Activated T-cell treated with anti-CD3 and anti-CD28 coated beads for 48 hours (primary cell): ENCODE measurements around the gene WFDC2.
"Not testable (repeated sequence)": the region's sequence is repeated elsewhere in the genome, so short reads cannot be mapped to it uniquely, and the experiment has no call there.

Source experiments
- DNase-seq: peaks from one replicate; pipeline ENCODE4 v3.0.0-alpha.2; 2020; ENCODE audit warnings: low read depth

WFDC2 gene

GRCh38 chr20:45452238-45452637, 17.3 kb upstream of the WFDC2 start:
- DNase-seq = no peak

GRCh38 chr20:45452772-45453691, 16.5 kb upstream of the WFDC2 start:
- no peak for DNase-seq

DNA sequence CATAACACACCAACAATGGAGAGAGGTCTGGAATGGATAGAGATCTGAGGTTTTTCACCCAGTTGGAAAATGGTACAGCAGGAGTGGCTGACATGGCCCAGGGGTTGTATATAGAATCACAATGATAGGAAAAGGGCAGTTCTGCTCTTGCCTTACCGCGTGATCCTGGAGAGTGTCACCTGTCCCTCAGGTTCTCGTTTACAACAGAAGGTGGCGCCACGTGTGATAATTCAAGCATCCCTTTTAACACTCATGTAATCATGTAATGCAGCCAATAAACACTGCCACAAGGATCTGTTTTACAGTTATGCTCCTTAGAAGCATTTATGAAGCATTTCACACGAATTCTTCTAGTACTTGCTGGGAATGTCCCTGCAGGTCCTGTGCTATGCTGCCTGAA, 12.9 kb upstream of the WFDC2 start:
- DNase-seq = peak; percentile 25

GRCh38 chr20:45459606-45460005, 9.9 kb upstream of the WFDC2 start:
- no peak for DNase-seq

DNA sequence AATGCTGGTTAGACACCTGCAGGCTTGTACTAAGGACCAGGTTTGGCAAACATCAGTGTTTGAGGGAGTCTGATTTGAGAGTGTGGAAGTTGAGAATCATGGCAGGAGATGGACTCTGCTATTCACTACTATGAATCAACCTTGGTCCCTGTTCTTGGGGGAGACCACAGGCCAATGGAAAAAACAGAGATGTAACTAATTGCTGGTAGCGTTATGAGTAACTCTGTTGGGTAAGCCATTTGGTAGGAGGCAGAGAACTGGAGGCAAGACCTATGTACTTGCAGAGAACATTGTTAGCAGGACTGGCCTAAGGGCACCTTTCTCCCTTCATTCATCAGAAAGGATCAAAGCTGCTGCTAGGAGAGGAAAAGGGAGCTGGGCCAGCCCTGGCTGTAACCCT, 8.3 kb upstream of the WFDC2 start:
- DNase-seq = no peak

DNA sequence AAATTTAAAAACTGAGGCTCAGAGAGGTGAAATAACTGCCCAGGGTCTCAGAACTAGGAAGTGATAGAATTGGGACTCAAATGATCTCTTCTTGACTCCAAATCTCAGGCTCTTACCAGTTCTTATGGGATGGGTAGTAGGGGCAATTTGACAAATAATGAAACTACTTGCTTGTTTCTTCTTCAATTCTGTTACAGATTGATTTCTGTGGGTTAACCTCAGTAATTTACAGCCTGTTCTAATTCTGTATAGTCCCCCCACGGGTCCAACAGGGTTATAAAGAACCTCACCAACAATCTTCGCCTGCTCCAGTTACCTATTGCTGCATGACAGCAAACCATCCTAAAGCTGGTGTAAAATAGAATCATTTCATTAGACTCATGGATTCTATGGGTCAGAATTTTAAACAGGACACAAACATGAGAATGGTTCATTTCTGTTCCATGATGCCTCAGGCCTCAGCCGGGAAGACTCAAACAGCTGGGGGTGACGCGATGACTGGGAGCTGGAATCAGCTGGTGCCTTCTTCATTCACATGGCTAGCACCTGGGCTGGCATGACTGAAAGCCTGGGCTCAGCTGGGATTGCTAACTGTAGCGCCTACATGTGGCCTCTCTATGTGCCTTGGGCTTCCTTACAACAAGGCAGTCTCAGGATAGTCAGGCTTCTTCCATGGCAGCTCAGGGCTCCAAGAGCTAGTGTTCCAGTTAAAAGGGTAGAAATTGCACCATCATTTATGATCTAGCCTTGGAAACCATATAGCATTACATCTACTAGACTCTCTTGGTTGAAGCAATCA, 6.6 kb upstream of the WFDC2 start:
- DNase-seq = no peak

GRCh38 chr20:45463709-45464108, 5.8 kb upstream of the WFDC2 start:
- DNase-seq = no peak

- DNase-seq = no peak
These were observed 3.9 kb upstream of the WFDC2 start for GRCh38 chr20:45465491-45466266.

- DNase-seq = no peak
These were observed 2.4 kb upstream of the WFDC2 start for GRCh38 chr20:45467172-45467571.

DNA sequence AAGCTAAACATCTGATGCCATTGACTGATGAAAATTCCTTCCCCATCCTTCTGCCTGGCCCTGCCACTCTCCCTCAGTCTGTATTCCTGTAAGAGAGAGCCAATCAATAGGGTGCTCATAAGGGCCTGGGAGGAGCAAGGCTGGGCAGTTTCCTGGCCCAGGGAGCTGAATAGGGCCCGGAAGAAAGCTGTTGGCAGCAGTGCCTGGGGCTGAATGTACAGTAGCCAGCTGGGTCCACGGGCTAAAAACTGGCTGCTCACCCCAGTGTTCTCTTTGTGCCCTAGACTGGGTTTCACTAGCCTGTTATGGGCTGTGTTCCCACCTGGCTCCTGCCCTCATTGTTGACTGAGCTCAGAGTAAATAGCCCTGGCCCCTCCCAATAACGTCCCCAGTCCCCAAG, 1.7 kb upstream of the WFDC2 start:
- no peak for DNase-seq

- DNase-seq = peak; percentile 35
These were observed 844 bp downstream of the WFDC2 start for GRCh38 chr20:45470262-45470931.

- DNase-seq = no peak
These were observed 1.4 kb downstream of the WFDC2 start for GRCh38 chr20:45470937-45471336.

DNA sequence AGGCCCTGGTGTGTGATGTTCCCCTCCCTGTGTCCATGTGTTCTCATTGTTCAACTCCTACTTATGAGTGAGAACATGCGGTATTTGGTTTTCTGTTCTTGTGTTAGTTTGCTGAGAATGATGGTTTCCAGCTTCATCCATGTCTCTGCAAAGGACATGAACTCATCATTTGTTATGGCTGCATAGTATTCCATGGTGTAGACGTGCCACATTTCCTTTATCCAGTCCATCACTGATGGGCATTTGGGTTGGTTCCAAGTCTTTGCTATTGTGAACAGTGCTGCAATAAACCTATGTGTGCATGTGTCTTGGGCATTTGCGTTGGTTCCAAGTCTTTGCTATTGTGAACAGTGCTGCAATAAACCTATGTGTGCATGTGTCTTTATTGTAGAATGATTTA, 2.7 kb downstream of the WFDC2 start:
- DNase-seq = not testable (repeated sequence)

DNA sequence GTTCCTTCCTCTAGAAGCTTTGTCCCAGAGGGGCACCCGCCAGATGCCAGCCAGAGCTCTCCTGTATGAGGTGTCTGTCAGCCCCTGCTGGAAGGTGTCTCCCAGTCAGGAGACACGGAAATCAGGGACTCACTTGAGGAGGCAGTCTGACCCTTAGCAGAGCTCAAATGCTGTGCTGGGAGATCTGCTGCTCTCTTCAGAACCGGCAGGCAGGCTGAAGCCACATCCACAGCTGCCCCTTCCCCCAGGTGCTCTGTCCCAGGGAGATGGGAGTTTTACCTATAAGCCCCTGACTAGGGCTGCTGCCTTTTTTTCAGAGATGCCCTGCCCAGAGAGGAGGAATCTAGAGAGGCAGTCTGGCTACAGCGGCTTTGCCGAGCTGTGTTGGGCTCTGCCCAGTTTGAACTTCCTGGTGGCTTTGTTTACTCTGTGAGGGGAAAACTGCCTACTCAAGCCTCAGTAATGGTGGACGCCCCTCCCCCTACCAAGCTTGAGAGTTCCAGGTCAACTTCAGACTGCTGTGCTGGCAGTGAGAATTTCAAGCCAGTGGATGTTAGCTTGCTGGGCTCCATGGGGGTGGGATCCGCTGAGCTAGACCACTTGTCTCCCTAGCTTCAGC, 8.1 kb downstream of the WFDC2 start:
- not testable (repeated sequence) for DNase-seq

DNA sequence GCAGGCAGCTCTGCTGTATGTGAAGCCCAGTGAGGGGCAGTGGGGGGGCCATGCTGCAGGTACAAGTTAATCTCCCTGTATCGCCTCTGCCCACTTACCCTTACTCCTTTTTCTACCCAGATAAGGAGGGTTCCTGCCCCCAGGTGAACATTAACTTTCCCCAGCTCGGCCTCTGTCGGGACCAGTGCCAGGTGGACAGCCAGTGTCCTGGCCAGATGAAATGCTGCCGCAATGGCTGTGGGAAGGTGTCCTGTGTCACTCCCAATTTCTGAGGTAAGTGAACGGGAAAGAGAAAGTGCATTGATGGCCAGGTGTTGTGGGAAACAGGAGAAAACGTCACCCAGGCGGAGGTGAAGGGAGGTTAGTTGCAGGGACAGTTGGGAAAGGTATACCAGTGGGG, 10.3 kb downstream of the WFDC2 start:
- no peak for DNase-seq

- no peak for DNase-seq
These were observed 15.1 kb downstream of the WFDC2 start for GRCh38 chr20:45484676-45485075.

- no peak for DNase-seq
These were observed 15.8 kb downstream of the WFDC2 start for GRCh38 chr20:45485388-45485787.

GRCh38 chr20:45487231-45487635, 17.7 kb downstream of the WFDC2 start:
- no peak for DNase-seq

DNA sequence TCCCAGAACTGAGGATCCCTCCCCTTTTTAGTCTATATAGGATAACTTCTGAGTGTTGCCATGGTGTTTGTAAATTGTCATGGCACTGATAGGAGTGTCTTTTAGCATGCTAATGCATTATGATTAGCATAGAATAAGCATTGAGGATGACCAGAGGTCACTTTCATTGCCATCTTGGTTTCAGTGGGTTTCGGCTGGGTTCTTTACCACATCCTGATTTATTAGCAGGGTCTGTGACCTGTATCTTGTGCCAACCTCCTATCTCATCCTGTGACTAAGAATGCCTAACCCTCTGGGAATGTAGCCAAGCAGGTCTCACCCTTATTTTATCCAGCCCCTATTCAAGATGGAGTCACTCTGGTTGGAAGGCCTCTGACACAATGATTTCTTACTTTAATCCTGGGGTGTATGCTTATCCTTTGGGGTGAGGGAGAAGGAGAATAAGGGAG, 19.6 kb downstream of the WFDC2 start:
- DNase-seq = no peak

GRCh38 chr20:45495501-45495941, 26.0 kb downstream of the WFDC2 start:
- no peak for DNase-seq

GRCh38 chr20:45496166-45496565, 26.6 kb downstream of the WFDC2 start:
- no peak for DNase-seq
